ENCODE measurements around the gene BMP6.

DNA sequence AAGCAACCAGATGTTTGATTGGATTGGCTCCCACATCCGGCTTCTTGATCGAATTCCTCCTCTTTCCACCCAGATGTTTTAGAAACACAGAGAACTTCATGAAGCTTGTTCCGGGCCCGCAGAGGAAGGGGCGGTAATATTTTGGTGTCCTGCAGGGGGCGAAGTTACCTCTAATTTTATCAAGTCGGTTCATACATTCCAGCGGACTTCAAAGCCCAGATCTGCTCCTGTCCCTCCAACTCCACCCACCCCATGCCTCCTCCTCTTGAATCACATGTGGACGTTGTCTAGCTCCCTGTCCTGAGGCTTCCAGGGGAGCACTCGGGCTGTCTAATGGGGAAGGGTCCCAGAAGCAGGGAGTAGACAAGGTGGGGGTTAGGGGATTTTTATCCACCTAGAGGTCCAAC lies 2.9 kb upstream of the BMP6 start:
- no peak for TF ChIP-seq POLR2AphosphoS5 (IDR thresholded peaks at IDR 0.05; ENCODE audit: low read depth, low read length)
- no peak for TF ChIP-seq SIN3A (IDR thresholded peaks at IDR 0.05; ENCODE audit: borderline replicate concordance, insufficient read depth, low read length)
- no peak for TF ChIP-seq TAF1 (IDR thresholded peaks at IDR 0.05; ENCODE audit: borderline replicate concordance, insufficient read depth, low read length)
